Loucy (cell line): ENCODE results near the gene CFAP97D2.

Experiments used
- H2AFZ ChIP-seq: fragments of 200-600 bp; sonication (generic); 2 replicates; pipeline ENCODE4 v1.6.0; 2016; ENCODE audit warnings: antibody characterized with exemption, mild to moderate bottlenecking, low read length, moderate library complexity
- H3F3A ChIP-seq: fragments of 200-600 bp; 2 replicates; pipeline ENCODE4 v1.6.0; 2016; ENCODE audit warnings: antibody characterized with exemption, low read depth, mild to moderate bottlenecking
- H3K27me3 ChIP-seq: fragments of 200-600 bp; sonication (generic); 2 replicates; pipeline ENCODE4 v1.6.1; 2014; ENCODE audit warnings: low read length, mild to moderate bottlenecking; ENCODE audit not compliant: insufficient read depth, poor library complexity, severe bottlenecking
- H3K36me3 ChIP-seq: fragments of 200-600 bp; sonication (generic); 2 replicates; pipeline ENCODE4 v1.6.1; 2016; ENCODE audit warnings: low read length; ENCODE audit not compliant: insufficient read depth
- H3K4me1 ChIP-seq: fragments of 200-600 bp; sonication (generic); 2 replicates; pipeline ENCODE4 v1.5.1; 2014; ENCODE audit warnings: low read length, mild to moderate bottlenecking; ENCODE audit not compliant: insufficient read depth, poor library complexity, severe bottlenecking
- H3K4me2 ChIP-seq: fragments of 200-600 bp; sonication (generic); 2 replicates; pipeline ENCODE4 v1.6.0; 2014; ENCODE audit warnings: antibody characterized with exemption, low read length, low read depth, mild to moderate bottlenecking; ENCODE audit not compliant: poor library complexity, severe bottlenecking
- H3K4me3 ChIP-seq: fragments of 200-600 bp; sonication (generic); 2 replicates; pipeline ENCODE4 v1.5.1; 2014; ENCODE audit warnings: low read length, mild to moderate bottlenecking, mixed read lengths; ENCODE audit not compliant: poor library complexity, severe bottlenecking
- H3K79me2 ChIP-seq: fragments of 200-600 bp; sonication (generic); 2 replicates; pipeline ENCODE4 v1.6.1; 2014; ENCODE audit warnings: low read length; ENCODE audit not compliant: insufficient read depth
- H3K9ac ChIP-seq: fragments of 200-600 bp; sonication (generic); 2 replicates; pipeline ENCODE4 v1.6.0; 2014; ENCODE audit warnings: mild to moderate bottlenecking, low read depth, low read length, moderate library complexity; ENCODE audit not compliant: poor library complexity, severe bottlenecking
- H3K9me2 ChIP-seq: fragments of 200-600 bp; sonication (generic); replicated peaks from 2 replicates; pipeline ENCODE4 v1.6.1; 2016; ENCODE audit warnings: low read depth, low read length, mixed read lengths
- H3K9me3 ChIP-seq: fragments of 200-600 bp; sonication (generic); 2 replicates; pipeline ENCODE4 v1.6.1; 2014; ENCODE audit warnings: mild to moderate bottlenecking, antibody characterized with exemption, low read length, low read depth; ENCODE audit not compliant: insufficient read depth
- H4K20me1 ChIP-seq: fragments of 200-600 bp; sonication (generic); 2 replicates; pipeline ENCODE4 v1.6.0; 2014; ENCODE audit warnings: antibody characterized with exemption, low read length, mild to moderate bottlenecking; ENCODE audit not compliant: insufficient read depth, poor library complexity, severe bottlenecking
- CTCF ChIP-seq: fragments of 200-600 bp; sonication (generic); conservative IDR thresholded peaks from 2 replicates; pipeline ENCODE4 v1.5.1; 2014; ENCODE audit warnings: mild to moderate bottlenecking, antibody characterized with exemption, low read length
- EZH2phosphoT487 ChIP-seq: fragments of 200-600 bp; IDR thresholded peaks from 2 replicates; pipeline ENCODE4 v1.6.1; 2018; ENCODE audit warnings: antibody characterized with exemption, mild to moderate bottlenecking, moderate library complexity, borderline replicate concordance

The CFAP97D2 gene

GRCh38 chr13:114237415-114238112, 58.5 kb downstream of the CFAP97D2 start:
- Histone ChIP-seq H3F3A (peaks cover 8% of the 10 kb centered on the region), H3K36me3 (peaks cover 39% of the 10 kb centered on the region; the same call in 1 of the 2 replicates), H3K9ac (peak overlapping the region; percentile 4), H2AFZ (no peak overlapping the region), H3K4me1 (peaks cover 36% of the 10 kb centered on the region), H3K4me2 (peak overlapping the region; percentile 10), H3K9me2 (no peaks in the 10 kb centered on the region), H4K20me1 (peaks cover 17% of the 10 kb centered on the region), H3K4me3 (no peak overlapping the region), H3K79me2 (peaks cover 43% of the 10 kb centered on the region), H3K27me3 (no peaks in the 10 kb centered on the region), H3K9me3 (no peaks in the 10 kb centered on the region)
- no peak for TF ChIP-seq EZH2phosphoT487
- TF ChIP-seq CTCF = no peak

- Histone ChIP-seq H3F3A (peaks cover 3% of the 10 kb centered on the region; the same call in 1 of the 2 replicates), H3K4me3 (no peak overlapping the region), H3K9ac (no peak overlapping the region), H3K9me3 (no peaks in the 10 kb centered on the region), H3K4me2 (no peak overlapping the region), H3K27me3 (no peaks in the 10 kb centered on the region), H3K79me2 (peaks cover 24% of the 10 kb centered on the region), H3K4me1 (peaks cover 26% of the 10 kb centered on the region), H2AFZ (no peak overlapping the region), H3K36me3 (peaks cover 79% of the 10 kb centered on the region), H3K9me2 (no peaks in the 10 kb centered on the region), H4K20me1 (peaks cover 12% of the 10 kb centered on the region)
- TF ChIP-seq EZH2phosphoT487 (no peak), CTCF (no peak)
Observed at GRCh38 chr13:114241918-114242317, 62.9 kb downstream of the CFAP97D2 start.

- Histone ChIP-seq H3K4me2 (peak overlapping the region; percentile 19), H3K27me3 (no peaks in the 10 kb centered on the region), H3F3A (peaks cover 3% of the 10 kb centered on the region; the same call in 1 of the 2 replicates), H3K4me3 (no peak overlapping the region), H3K9ac (no peak overlapping the region), H4K20me1 (peaks cover 16% of the 10 kb centered on the region), H3K4me1 (peaks cover 20% of the 10 kb centered on the region), H2AFZ (no peak overlapping the region), H3K36me3 (peaks cover 83% of the 10 kb centered on the region), H3K9me3 (no peaks in the 10 kb centered on the region), H3K79me2 (peaks cover 8% of the 10 kb centered on the region; the same call in 1 of the 2 replicates), H3K9me2 (no peaks in the 10 kb centered on the region)
- TF ChIP-seq EZH2phosphoT487 (no peak), CTCF (no peak)
Observed at GRCh38 chr13:114243971-114244370, 64.9 kb downstream of the CFAP97D2 start.
